SK-N-MC (cell line): Measurements from ENCODE around the gene RANBP3.

Experiments used
- EZH2 ChIP-seq: fragments of 200-600 bp; sonication (generic); IDR thresholded peaks from one replicate; pipeline ENCODE4 v1.6.1; 2017; ENCODE audit warnings: antibody characterized with exemption
- FOXP2 ChIP-seq: optimal IDR thresholded peaks from 2 replicates; pipeline ENCODE3; 2011; ENCODE audit warnings: mild to moderate bottlenecking, moderate library complexity; ENCODE audit not compliant: insufficient read depth; ENCODE audit errors: extremely low read length, control extremely low read depth
- POLR2AphosphoS5 ChIP-seq: IDR thresholded peaks from 2 replicates; pipeline ENCODE4 v1.6.1; 2012; ENCODE audit warnings: mild to moderate bottlenecking, low read depth, low read length, borderline replicate concordance

- TF ChIP-seq POLR2AphosphoS5 (no peak), EZH2 (no peak), FOXP2 (no peak)
Measured at GRCh38 chr19:5994405-5995165, 16.6 kb upstream of the RANBP3 start.
